Endometrial microvascular endothelial cells (primary cell): Measurements from ENCODE around the gene ZNF829. TPM values are rescaled to one million over a fixed set of nuclear protein-coding genes. Genes with fewer than 3 reads are reported as not detected.

Experiments used
- in situ Hi-C: cut with HindIII; loops from 2 replicates; pipeline ENCODE4 v1.10.0; 2017; ENCODE audit warnings: low sequenced_read_pairs, low pct_unique_long_range_greater_than_20kb; ENCODE audit errors: inconsistent ontology term
- total RNA-seq: library from RNA; depleted of rRNA; stranded (reverse); fragments of >200 nt; gene quantifications from one replicate; pipeline ENCODE4 v1.2.3, GENCODE V29; 2015; ENCODE audit errors: inconsistent ontology term

Gene ZNF829
- total RNA-seq: 2.1 TPM

- in situ Hi-C loops: no loop called here
Observed at GRCh38 chr19:36915992-36916830, at the start of gene ZNF829, which contains the start of gene ZNF568. ZNF829 (minus strand) TSS chr19:36916291; CDS start chr19:36915167, 1,124 bp downstream. ZNF568 (plus strand) TSS chr19:36916332; CDS start chr19:36922771, 6,439 bp downstream.

GRCh38 chr19:36963280-36963679 is 47.2 kb upstream of the ZNF829 start:
- in situ Hi-C loops: no loop called here

DNA sequence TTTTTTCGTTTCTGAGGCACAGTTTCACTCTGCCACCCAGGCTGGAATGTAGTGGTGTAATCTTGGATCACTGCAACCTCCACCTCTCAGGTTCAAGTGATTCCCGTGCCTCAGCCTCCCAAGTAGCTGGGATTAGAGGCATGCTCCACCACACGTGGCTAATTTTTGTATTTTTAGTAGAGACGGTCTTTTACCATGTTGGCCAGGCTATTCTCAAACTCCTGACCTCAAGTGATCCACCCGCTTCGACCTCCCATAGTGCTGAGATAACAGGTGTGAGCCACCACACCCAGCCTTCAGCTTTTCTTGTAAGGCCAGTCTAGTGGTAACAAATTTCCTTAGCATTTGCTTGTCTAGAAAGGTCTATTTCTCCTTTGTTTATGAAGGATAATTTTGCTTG is 46.3 kb upstream of the ZNF829 start:
- in situ Hi-C loops: no loop called here

GRCh38 chr19:36950335-36951119 is 34.4 kb upstream of the ZNF829 start:
- in situ Hi-C loops: no loop called here

DNA sequence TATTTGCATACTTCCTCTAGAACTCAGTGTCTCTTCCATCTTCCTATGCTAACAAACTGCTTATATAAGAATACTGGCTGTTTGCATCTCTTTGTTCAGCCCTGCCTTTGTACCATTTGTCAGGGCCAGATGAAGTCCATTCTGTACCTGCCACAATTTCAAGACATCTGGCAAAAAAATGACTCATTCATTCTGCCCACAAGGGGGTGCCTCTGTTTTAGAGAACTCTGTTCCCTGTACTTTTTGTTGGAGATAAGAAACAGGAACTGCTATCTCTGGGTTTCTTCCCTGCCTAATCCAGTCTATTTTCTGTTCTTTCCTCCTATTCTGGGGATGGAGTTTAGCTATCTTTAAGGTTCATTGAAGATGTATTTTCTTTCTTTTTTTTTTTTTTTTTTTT is 23.1 kb upstream of the ZNF829 start:
- in situ Hi-C loops: no loop called here

GRCh38 chr19:36931684-36932083 is 15.6 kb upstream of the ZNF829 start:
- in situ Hi-C loops: no loop called here

GRCh38 chr19:36918090-36918489 is 2.0 kb upstream of the ZNF829 start:
- in situ Hi-C loops: no loop called here

DNA sequence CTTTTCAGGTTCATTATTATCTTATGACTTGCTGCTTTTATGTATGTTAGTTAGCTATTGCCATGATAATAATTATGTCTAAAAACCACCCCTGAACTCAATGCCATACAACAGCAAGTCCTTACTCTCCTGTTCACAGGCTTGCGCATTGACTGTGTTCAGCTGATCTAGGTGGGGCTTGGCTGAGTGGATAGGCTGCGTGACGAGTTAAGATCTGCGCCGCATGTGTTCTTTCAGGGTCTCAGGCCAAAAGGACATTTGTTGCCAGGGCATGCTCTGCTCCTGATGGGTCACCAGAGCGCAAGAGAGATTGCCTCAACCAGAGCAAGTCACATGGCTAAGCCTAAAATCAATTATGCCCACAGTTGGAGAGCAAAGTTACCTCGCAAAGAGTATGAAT is 900 bp upstream of the ZNF829 start:
- in situ Hi-C loops: no loop called here

GRCh38 chr19:36898422-36898821 is 17.7 kb downstream of the ZNF829 start:
- in situ Hi-C loops: no loop called here

DNA sequence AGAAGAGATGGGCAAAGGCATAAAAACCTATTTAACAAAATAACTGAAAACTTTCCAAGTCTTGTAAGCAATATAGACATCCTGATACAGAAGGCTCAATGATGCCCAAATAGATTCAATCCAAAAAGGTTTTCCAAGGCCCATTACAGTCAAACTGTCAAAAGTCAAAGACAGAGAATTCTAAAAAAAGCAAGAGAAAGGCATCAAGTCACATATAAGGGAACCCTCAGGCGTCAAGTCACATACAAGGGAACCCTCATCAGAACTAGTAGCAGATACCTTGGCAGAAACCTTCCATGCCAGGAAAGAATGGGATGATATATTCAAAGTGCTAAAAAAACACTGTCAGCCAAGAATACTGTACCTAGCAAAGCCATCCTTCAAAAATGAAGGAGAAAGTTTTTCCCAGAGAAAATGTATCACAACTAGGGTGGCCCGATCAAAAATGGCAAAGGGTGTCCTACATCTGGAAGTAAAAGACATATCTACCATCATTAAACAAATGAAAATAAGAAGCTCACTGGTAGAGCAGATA is 21.2 kb downstream of the ZNF829 start:
- in situ Hi-C loops: no loop called here

DNA sequence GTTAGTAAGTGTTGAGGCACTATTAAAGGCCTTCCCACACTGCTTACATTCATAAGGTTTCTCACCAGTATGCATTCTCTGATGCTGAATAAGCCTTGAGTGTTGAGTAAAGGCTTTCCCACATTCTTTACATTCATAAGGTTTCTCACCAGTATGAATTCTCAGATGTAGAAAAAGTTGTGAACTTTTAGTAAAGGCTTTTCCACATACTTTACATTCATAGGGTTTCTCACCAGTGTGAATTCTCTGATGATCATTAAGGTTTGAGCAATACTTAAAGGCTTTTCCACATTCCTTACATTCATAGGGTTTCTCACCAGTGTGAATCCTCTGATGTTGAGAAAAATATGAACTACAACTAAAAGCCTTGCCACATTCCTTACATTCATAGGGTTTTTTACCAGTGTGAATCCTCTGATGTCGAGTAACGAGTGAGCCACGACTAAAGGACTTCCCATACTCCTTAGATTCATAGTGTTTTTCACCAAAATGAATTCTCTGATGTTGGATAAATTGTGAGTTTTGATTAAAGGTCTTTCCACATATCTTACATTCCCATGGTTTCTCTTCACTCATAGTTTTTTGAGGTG is 24.2 kb downstream of the ZNF829 start:
- in situ Hi-C loops: no loop called here

DNA sequence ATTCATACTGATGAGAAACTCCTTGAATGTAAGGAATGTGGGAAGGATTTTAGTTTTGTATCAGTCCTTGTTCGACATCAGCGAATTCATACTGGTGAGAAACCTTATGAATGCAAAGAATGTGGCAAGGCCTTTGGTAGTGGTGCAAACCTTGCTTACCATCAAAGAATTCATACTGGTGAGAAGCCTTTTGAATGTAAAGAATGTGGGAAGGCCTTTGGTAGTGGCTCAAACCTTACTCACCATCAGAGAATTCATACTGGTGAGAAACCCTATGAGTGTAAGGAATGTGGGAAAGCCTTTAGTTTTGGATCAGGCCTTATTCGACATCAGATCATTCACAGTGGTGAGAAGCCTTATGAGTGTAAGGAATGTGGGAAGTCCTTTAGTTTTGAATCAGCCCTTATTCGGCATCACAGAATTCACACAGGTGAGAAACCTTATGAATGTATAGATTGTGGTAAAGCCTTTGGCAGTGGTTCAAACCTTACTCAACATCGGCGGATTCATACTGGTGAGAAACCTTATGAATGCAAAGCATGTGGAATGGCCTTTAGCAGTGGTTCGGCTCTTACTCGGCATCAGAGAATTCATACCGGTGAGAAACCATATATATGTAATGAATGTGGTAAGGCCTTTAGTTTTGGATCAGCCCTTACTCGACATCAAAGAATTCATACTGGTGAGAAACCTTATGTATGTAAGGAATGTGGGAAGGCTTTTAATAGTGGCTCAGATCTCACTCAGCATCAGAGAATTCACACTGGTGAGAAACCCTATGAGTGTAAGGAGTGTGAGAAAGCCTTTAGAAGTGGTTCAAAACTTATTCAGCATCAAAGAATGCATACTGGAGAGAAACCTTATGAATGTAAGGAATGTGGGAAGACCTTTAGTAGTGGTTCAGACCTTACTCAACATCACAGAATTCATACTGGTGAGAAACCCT is 38.8 kb downstream of the ZNF829 start:
- in situ Hi-C loops: no loop called here

DNA sequence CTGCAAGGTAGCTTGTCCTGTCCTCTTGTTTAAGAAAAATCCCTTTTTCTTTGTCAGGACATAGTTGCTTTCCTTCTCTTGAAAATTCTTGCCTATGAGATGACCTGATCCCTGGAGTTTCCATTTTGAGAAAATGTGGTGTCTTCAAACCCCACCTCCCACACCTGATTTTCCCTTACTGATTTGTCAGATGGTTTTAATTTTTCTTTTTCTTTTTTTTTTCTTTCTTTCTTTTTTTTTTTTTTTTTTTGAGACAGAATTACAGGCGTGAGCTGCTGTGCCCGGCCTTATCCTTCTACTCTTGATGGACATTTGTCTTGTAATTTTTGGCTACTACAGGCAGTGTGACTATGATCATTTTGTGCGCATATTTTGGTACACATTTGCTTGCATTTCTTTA is 64.2 kb downstream of the ZNF829 start:
- in situ Hi-C loops: no loop called here

GRCh38 chr19:36850559-36851442 is 65.3 kb downstream of the ZNF829 start, which contains the start of gene ZNF345:
ZNF345 (plus strand) TSS chr19:36850876; CDS start chr19:36876831, 25,955 bp downstream.
- in situ Hi-C loops: no loop called here

GRCh38 chr19:36849701-36850558 is 66.2 kb downstream of the ZNF829 start:
- in situ Hi-C loops: no loop called here

GRCh38 chr19:36847968-36848367 is 68.1 kb downstream of the ZNF829 start:
- in situ Hi-C loops: no loop called here
